Loucy (cell line): ENCODE results near the gene CPLX4.

Experiments
- H2AFZ ChIP-seq: fragments of 200-600 bp; sonication (generic); 2 replicates; pipeline ENCODE4 v1.6.0; 2016; ENCODE audit warnings: antibody characterized with exemption, mild to moderate bottlenecking, low read length, moderate library complexity
- H3F3A ChIP-seq: fragments of 200-600 bp; 2 replicates; pipeline ENCODE4 v1.6.0; 2016; ENCODE audit warnings: antibody characterized with exemption, low read depth, mild to moderate bottlenecking
- H3K27me3 ChIP-seq: fragments of 200-600 bp; sonication (generic); 2 replicates; pipeline ENCODE4 v1.6.1; 2014; ENCODE audit warnings: low read length, mild to moderate bottlenecking; ENCODE audit not compliant: insufficient read depth, poor library complexity, severe bottlenecking
- H3K36me3 ChIP-seq: fragments of 200-600 bp; sonication (generic); 2 replicates; pipeline ENCODE4 v1.6.1; 2016; ENCODE audit warnings: low read length; ENCODE audit not compliant: insufficient read depth
- H3K4me1 ChIP-seq: fragments of 200-600 bp; sonication (generic); 2 replicates; pipeline ENCODE4 v1.5.1; 2014; ENCODE audit warnings: low read length, mild to moderate bottlenecking; ENCODE audit not compliant: insufficient read depth, poor library complexity, severe bottlenecking
- H3K4me2 ChIP-seq: fragments of 200-600 bp; sonication (generic); 2 replicates; pipeline ENCODE4 v1.6.0; 2014; ENCODE audit warnings: antibody characterized with exemption, low read length, low read depth, mild to moderate bottlenecking; ENCODE audit not compliant: poor library complexity, severe bottlenecking
- H3K4me3 ChIP-seq: fragments of 200-600 bp; sonication (generic); 2 replicates; pipeline ENCODE4 v1.5.1; 2014; ENCODE audit warnings: low read length, mild to moderate bottlenecking, mixed read lengths; ENCODE audit not compliant: poor library complexity, severe bottlenecking
- H3K79me2 ChIP-seq: fragments of 200-600 bp; sonication (generic); 2 replicates; pipeline ENCODE4 v1.6.1; 2014; ENCODE audit warnings: low read length; ENCODE audit not compliant: insufficient read depth
- H3K9ac ChIP-seq: fragments of 200-600 bp; sonication (generic); 2 replicates; pipeline ENCODE4 v1.6.0; 2014; ENCODE audit warnings: mild to moderate bottlenecking, low read depth, low read length, moderate library complexity; ENCODE audit not compliant: poor library complexity, severe bottlenecking
- H3K9me2 ChIP-seq: fragments of 200-600 bp; sonication (generic); replicated peaks from 2 replicates; pipeline ENCODE4 v1.6.1; 2016; ENCODE audit warnings: low read depth, low read length, mixed read lengths
- H3K9me3 ChIP-seq: fragments of 200-600 bp; sonication (generic); 2 replicates; pipeline ENCODE4 v1.6.1; 2014; ENCODE audit warnings: mild to moderate bottlenecking, antibody characterized with exemption, low read length, low read depth; ENCODE audit not compliant: insufficient read depth
- H4K20me1 ChIP-seq: fragments of 200-600 bp; sonication (generic); 2 replicates; pipeline ENCODE4 v1.6.0; 2014; ENCODE audit warnings: antibody characterized with exemption, low read length, mild to moderate bottlenecking; ENCODE audit not compliant: insufficient read depth, poor library complexity, severe bottlenecking
- CTCF ChIP-seq: fragments of 200-600 bp; sonication (generic); conservative IDR thresholded peaks from 2 replicates; pipeline ENCODE4 v1.5.1; 2014; ENCODE audit warnings: mild to moderate bottlenecking, antibody characterized with exemption, low read length
- EZH2phosphoT487 ChIP-seq: fragments of 200-600 bp; IDR thresholded peaks from 2 replicates; pipeline ENCODE4 v1.6.1; 2018; ENCODE audit warnings: antibody characterized with exemption, mild to moderate bottlenecking, moderate library complexity, borderline replicate concordance

Gene CPLX4

DNA sequence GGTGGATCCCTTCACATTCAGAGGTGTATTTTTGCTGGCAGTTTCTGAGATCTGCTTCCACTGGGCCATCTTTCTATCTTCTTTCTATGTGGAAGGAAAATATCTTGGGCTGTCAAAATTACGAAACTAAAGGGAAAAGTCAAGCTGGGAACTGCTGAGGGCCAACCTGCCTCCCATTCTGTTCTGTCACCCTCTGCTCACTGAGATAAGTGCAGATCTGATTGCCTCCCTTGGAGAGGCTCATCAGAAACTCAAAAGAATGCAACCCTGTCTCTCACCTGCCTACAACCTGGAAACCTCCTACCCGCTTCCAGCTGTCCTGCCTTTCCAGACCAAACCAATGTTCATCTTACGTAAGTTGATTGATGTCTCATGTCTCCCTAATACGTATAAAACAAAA is 71.7 kb downstream of the CPLX4 start:
- Histone ChIP-seq H3F3A (no peaks in the 10 kb centered on the region), H3K27me3 (no peaks in the 10 kb centered on the region), H3K9ac (no peak overlapping the region), H3K9me3 (no peaks in the 10 kb centered on the region), H3K36me3 (no peaks in the 10 kb centered on the region), H2AFZ (no peak overlapping the region), H4K20me1 (no peaks in the 10 kb centered on the region), H3K79me2 (no peaks in the 10 kb centered on the region), H3K4me3 (no peak overlapping the region), H3K4me1 (no peaks in the 10 kb centered on the region), H3K4me2 (no peak overlapping the region), H3K9me2 (no peaks in the 10 kb centered on the region)
- TF ChIP-seq CTCF (no peak), EZH2phosphoT487 (no peak)
